ENCODE measurements around the gene USP15. TPM values are rescaled to one million over a fixed set of nuclear protein-coding genes. Genes with fewer than 3 reads are reported as not detected.

The USP15 gene
- polyA plus RNA-seq, 1 experiment, result 21.9 TPM

GRCh38 chr12:62288328-62288727, 28.1 kb downstream of the USP15 start:
- DNase-seq (ENCODE audit: low read depth), result no peak
- H3K4me3 ChIP-seq (ENCODE audit: low read depth, low read length), result no peak overlapping the region
- ChIA-PET POLR2A (no interaction called here), CTCF (no interaction called here)
- no peak for TF ChIP-seq CTCF (IDR thresholded peaks at IDR 0.05; ENCODE audit: insufficient read depth, low read depth, low read length)
- no peaks in the 10 kb centered on the region for H3K27me3 ChIP-seq (ENCODE audit: control insufficient read depth, insufficient read depth, low read length)
- H3K36me3 ChIP-seq (ENCODE audit: control insufficient read depth, insufficient read depth, low read length), result peaks cover 2% of the 10 kb centered on the region; the same call in 1 of the 2 replicates

- POLR2A ChIA-PET, result interaction anchor here (0.7 kb wide), 1 partner anchor 31 kb away, joined by 3 read pairs; the partner anchor contains the start of gene USP15
- CTCF ChIA-PET, result no interaction called here
- H3K36me3 ChIP-seq (ENCODE audit: control insufficient read depth, insufficient read depth, low read length), result peaks cover 2% of the 10 kb centered on the region
- DNase-seq (ENCODE audit: low read depth), result no peak
- H3K4me3 ChIP-seq (ENCODE audit: low read depth, low read length), result no peak overlapping the region
- H3K27me3 ChIP-seq (ENCODE audit: control insufficient read depth, insufficient read depth, low read length), result no peaks in the 10 kb centered on the region
- no peak for TF ChIP-seq CTCF (IDR thresholded peaks at IDR 0.05; ENCODE audit: insufficient read depth, low read depth, low read length)
These were observed 30.6 kb downstream of the USP15 start for GRCh38 chr12:62290846-62291245.

DNA sequence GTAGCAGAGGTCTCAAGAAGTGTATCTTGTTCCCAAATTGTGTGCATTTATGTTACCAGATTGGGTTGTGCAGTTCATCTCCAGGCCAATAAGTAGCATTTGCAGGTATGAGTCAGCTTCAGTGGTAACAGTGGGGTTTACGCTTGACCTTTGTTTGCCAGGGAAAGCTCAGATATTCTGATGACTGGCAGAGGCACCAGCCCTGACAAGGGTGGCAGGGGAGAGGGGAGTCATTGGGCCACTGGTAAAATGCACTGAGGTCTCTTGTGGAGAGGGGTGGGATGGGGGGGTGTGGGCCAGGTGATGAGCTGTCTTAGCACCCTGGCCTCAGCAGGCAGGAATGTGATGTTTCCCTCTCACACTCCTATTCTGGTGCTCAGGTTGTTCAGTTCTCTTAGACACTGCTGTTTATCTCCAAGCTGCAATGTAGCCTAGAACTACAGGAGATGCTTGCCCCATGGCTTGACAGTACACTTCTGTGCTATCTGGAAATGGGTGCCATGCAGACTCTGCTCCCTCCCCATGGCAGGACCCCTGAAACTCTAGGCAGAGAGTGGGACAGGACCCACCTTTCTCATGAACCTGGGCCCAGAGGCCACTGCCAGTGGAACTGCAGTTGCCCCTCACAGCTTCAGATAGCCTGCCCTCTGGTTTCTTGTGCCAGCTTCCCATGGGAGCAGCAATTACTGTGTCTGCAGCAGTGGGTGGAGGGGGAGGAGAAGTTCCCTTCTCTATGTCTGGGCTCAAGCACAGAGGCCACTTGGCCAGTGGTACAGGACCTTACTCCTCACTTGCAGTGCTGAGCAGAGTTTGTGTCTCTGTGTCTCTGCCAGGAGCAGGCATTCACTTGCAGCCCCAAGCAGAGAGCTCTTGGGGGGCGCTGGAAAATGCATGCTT, 31.9 kb downstream of the USP15 start:
- Histone ChIP-seq H3K4me3 (ENCODE audit: low read depth, low read length) (no peak overlapping the region), H3K27me3 (ENCODE audit: control insufficient read depth, insufficient read depth, low read length) (no peaks in the 10 kb centered on the region), H3K36me3 (ENCODE audit: control insufficient read depth, insufficient read depth, low read length) (peaks cover 5% of the 10 kb centered on the region)
- ChIA-PET CTCF (no interaction called here), POLR2A (no interaction called here)
- no peak for TF ChIP-seq CTCF (IDR thresholded peaks at IDR 0.05; ENCODE audit: insufficient read depth, low read depth, low read length)
- no peak for DNase-seq (ENCODE audit: low read depth)

- no peak for TF ChIP-seq CTCF (IDR thresholded peaks at IDR 0.05; ENCODE audit: insufficient read depth, low read depth, low read length)
- ChIA-PET POLR2A (no interaction called here), CTCF (no interaction called here)
- H3K4me3 ChIP-seq (ENCODE audit: low read depth, low read length), result no peak overlapping the region
- H3K36me3 ChIP-seq (ENCODE audit: control insufficient read depth, insufficient read depth, low read length), result peaks cover 5% of the 10 kb centered on the region
- H3K27me3 ChIP-seq (ENCODE audit: control insufficient read depth, insufficient read depth, low read length), result no peaks in the 10 kb centered on the region
- DNase-seq (ENCODE audit: low read depth), result no peak
These were observed 32.6 kb downstream of the USP15 start for GRCh38 chr12:62292761-62293344.

DNA sequence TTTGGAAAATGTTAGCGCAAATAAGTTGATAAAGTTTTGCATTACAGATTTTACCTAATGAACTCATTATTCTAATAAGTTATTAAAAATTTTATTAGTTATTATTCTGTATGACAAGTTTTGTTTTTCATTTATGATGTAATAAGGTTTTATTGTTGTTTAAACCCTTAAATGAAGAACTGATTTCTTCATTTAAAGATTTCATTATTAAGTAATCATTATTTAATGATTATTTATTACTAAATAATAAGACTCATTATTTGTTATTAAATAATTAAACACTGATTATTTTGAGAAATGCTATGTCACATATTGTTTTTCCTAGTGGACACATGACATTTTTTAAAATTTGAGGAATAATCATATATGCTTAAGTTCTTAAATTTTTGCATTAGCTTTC, 34.2 kb downstream of the USP15 start:
- TF ChIP-seq CTCF (IDR thresholded peaks at IDR 0.05; ENCODE audit: insufficient read depth, low read depth, low read length), result no peak
- ChIA-PET POLR2A (no interaction called here), CTCF (no interaction called here)
- Histone ChIP-seq H3K27me3 (ENCODE audit: control insufficient read depth, insufficient read depth, low read length) (no peaks in the 10 kb centered on the region), H3K36me3 (ENCODE audit: control insufficient read depth, insufficient read depth, low read length) (peaks cover 6% of the 10 kb centered on the region), H3K4me3 (ENCODE audit: low read depth, low read length) (no peak overlapping the region)
- DNase-seq (ENCODE audit: low read depth), result no peak
